GM21619 (cell line): ENCODE results near the gene ACTN2.

Experiments
- ATAC-seq: cut with Tn5 transposase; IDR thresholded peaks from one replicate; pipeline ENCODE4 v1.9.1; 2021; ENCODE audit not compliant: unreplicated experiment

The ACTN2 gene

DNA sequence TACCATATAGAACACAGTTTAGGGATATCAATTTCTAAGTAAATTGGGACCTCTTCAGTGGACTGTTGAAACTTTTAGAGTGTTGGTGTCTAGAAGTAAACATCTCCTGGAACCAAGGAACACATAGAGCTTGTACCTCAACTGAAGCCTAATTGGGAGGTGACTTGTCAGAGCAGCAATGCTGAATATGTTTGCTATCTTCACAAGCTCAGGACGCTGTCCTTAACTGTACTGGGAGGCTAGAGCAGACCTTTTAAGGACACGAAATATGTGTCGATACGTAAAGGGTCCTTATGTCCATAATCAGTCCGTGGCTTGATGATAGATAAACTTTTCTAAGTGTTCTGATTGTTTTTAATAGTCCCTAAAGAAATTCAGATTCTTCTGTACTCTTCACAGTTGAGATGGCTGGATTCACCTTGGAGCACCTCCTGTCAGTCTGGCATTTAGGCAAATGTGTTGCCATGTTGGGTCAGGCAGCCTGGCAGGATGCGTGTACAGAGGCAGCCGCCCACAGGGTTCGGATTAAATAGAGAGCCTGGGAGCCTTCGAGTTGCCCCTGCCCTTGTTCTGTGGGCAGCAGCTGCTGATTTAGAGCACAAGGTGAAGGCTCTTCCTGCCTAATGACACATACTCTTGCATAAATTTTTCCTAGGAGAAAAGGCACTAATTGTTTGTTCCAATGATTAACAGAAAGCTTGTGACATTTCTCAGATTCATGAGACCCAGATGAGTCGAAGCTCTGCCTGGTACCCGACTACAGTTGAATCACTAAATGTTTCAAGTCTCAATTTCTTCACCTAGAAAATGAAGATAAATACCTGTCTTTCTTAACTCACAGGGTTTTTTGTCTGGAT lies 3.6 kb downstream of the ACTN2 start:
- no peak for ATAC-seq

DNA sequence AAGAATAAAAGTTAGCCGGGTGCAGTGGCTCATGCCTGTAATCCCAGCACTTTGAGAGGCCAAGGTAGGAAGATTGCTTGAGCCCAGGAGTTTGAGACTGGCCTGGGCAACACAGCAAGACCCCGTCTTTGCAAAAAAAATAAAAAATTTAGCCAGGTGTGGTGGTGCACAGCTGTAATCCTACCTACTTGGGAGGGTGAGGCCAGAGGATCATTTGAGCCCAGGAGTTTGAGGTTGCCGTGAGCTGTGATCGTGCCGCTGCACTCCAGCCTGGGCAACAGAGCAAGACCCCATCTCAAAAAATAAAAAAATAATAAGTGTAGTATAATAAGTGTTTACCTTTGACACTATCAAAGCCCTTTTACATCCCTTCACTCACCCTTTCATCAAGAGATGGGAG lies 5.0 kb downstream of the ACTN2 start:
- no peak for ATAC-seq

DNA sequence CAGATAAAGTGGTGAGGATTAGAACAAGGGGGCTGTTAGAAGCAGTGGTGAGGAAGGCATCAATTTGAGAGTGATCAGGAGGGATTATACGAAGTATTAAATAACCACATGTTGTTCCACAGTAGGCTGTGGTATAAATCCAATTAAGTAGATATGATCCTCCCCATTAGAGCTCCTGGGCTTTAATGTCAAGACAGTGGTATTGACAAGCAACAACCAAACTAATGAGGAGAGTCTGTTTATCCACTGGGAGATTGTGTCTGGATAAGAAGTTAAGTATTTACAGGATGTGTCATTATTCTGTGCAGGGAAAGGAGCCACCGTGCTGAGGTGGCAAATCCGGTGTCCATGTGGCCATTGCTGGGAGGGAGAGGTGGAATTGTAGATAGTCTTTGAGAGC lies 5.8 kb downstream of the ACTN2 start:
- ATAC-seq = no peak

DNA sequence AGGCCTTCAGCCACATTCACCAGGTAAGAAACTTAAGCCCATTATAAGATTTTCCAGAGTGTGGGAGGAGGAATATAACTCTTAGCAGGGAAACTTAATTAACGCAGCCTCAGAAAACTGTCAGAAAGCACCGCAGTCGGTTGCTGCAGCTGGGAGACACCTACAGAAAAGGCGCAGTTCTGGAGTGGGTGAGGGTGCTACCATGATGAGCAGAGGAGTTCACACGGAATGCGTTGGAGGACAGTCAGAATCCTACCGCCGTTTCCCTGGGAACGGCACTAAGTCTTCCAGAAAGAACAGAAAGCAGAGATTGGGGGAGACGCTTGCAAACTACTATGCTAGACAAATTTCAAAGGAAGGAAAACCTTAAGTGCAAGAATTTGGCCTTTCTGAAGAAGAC lies 6.4 kb downstream of the ACTN2 start:
- no peak for ATAC-seq

DNA sequence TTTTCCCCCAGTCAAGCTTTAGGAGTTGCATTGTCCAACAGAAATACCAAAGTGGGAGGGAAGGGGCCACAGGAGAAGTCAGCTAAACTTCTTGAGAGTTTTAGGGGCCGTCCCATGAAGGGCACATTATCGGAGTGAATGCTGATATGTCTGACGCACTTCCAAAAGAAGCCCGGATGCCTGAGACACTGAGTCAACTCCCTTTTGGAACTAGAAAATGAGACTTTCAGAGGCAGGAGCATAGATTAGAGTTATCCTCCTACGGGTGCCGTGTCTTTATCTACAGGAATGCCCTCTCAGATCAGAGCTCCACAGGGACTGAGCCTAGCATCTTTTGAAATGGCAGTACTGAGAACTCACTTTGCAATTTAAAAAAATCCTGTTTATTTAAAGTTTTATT lies 13.1 kb downstream of the ACTN2 start:
- no peak for ATAC-seq

DNA sequence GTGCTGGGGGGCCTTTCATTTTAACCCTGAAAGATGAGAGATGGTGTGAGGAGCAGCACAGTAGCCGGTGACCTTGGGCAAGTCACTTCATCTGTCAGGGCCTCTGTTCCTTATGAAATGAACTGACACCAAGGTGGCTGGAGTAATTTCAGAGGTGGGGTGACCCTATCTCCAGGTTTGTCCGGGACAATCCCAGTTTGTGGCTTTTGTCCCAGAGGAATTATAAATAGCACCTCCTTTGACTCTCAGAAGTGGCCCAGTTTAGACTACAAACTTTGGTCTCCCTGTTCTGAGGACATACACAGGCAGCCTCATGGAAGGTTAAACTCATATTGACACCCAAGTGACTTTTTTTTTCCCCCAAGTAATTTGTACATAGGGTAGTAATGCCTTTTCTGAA lies 14.6 kb downstream of the ACTN2 start:
- no peak for ATAC-seq

DNA sequence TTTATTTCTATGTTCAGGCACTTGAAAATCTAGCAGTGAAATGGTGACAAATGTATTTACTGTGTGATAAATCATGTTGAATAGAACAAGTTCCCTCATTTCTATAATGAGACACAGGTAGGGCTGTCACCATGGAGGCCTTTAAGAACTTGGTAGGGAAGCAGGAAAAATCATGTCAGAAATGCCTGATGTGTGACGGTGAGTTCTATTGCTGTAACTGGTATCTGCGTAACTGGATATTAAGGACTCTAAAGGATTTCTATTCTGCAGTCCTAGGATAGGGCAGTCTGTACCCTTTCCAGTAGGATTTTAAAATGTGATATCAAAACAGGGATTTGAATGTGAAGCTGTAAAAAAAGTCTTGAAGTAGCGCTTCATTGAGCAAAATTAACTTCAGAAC lies 15.5 kb downstream of the ACTN2 start:
- no peak for ATAC-seq

DNA sequence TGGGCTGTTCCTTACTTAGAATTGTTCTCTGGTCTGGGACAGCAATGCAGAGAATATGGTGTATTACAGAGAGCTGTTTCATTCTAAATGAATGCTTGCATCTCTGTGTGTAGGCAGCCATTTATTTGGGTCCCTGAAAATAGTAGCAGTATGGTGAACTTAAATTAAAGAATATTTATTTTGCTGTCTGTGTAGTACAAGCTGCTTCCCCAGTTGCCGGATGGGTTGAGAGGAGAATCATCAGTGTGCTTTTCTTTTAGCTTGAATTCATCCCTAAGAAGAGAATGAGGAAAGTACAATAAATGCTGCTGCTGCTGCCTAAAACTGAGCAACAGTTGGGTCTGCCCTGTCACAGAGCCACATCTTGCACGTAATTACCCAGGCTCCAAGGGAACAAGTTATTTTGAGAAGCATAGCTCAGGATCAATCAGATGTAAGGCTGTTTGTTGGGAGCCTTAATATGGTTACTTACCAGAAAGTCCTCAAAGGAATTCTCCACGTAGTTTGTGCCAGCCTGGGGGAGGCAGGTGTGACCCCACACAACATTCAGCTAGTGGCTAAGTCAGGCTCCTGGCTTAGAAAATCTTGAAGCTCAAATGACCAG lies 16.6 kb downstream of the ACTN2 start:
- no peak for ATAC-seq

DNA sequence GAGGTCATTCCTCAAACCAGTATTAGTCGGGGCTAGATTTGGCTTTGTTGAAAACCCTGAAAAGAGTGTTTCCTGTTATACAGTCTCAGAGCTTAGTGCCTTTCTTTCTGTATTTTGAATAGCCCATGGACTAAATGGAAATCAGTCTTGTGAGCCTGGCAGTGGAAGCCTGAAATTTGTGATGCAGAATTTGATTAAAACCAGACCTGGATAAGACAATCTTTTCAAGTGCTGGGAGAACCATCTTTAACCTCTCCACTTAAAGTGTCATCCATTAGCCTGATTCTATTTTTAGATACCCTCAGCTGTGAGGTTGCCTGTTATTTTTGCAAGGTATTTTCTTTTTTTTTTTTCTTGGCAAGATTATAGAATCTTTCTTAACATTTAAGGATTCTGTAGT lies 19.5 kb downstream of the ACTN2 start:
- no peak for ATAC-seq

DNA sequence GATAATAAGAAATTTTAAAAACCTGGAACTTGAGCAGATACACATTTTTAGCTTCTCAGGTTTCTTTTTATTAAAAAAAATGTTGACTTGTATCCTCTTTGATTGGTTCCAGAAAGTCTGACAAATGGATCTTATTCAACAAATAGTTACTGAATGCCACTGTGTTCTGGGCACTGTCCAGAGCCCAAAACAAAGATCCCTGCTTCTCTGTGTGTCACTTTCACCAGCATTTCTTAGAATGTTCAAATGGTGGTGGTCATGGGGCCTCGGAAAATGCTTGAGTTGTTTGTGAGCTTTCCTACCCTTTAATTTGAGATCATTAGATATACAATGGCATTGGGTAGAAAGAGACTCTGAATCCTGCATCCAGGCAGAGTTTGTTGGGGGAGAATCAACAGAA lies 19.9 kb downstream of the ACTN2 start:
- no peak for ATAC-seq

DNA sequence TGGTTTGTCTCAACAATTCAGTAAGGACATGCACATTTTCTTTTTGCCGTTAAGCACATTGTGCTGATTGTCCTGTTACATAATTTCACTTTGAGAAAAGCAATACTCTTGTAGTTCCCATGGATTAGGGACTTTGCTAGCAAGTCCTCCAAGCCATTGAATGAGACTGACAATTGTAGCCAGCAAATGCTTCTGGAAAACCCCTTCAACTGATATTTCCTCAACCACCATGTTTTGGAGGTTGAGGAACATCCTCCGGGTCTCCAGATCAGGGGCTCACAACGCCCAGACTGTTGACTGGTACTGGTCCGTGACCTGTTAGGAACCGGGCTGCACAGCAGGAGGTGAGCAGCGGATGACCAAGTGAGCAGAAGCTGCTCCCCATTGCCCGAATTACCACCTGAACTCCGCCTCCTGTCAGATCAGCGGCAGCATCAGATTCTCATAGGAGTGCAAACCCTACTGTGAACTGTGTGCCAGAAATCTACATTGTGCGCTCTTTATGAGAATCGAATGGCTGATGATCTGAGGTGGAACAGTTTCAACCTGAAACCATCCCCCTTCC lies 24.1 kb downstream of the ACTN2 start:
- no peak for ATAC-seq

DNA sequence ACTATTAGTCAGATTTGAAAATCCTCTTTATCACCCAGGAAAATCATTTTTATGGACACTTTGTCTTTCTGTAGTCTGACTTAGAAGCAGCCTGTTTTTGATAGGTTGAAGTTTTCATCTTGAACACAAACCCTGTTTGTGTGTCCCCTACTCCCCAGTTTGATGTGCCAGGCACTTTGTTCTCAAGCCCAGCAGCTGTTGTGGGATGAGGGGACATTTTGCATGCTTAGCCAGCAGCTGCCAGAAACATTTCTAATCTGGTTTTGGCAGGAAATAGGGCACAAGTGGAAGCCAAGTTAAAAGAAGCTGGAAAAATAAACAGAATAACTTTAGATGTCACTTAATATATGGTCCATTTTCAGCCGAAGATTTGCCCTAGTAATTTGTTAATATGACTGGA lies 29.9 kb downstream of the ACTN2 start:
- no peak for ATAC-seq

DNA sequence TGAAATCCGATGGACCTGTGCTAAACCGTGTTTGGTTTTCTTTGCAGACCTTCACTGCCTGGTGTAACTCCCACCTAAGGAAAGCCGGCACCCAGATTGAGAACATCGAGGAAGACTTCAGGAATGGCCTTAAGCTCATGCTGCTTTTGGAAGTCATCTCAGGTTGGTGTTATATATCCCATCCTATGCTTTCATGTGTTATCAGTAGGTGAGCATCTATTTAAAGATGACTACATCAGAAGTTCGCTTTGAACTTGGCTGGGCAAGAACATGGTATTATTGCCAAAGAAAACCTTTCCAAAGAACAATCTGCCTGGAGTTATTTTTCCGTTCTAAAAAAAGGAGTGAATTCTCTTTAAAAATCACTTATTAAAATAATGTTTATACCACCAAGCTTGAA lies 31.5 kb downstream of the ACTN2 start:
- ATAC-seq = no peak

DNA sequence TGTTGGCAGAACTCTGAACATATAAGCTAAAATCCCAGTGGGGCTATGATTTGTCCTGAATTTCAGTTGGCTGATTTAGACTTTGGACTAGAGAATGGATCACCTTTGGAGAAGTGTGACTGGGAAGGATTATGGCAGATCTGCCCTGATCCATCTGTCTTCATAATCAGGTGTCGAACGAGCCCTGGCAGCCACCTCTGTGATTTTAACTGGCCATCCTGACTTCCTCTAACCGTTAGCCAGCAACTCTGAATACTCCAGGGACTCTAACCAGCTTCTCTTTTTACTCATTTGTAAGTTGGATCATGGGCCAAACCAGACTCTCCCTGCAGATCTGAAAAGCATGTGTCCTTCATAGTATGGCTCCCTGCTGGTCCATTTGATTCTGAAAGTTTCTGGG lies 32.0 kb downstream of the ACTN2 start:
- no peak for ATAC-seq

DNA sequence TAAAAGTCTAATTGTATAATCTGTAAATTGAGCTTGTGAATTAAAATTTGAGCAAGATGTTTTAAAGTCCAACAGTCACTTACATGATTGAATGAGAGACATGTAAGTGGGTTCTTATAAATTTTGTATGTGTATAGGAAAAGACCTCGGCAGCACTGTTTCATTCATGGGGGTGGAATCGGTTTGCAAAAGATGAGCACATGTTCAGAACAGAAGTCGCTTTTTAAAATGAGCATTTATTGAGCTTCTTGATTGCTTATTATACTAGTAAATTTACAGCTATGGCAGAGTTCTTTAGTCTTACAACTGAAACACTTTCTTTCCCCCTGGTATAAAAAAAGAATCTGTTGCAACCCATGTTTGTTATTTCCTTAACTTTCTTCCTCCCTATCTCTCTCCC lies 33.9 kb downstream of the ACTN2 start:
- ATAC-seq = no peak

DNA sequence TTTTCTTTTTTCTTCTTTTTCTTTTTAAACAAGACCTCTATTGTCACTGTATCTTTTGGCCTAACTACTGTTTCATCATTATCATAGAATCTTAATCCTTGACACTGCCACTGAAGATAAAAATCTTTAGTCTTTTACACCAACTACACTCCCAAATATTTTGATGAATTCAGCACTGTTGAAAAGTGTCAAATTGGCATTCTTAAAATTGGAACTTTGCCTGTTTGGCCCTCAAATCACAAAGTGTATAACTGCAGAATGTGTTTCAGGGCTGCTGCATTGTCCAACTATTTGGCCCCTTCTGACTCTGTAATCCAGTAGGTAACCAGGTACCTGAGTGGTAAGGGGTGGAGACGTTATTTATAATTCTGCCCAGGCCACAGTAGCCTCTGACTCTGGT lies 34.3 kb downstream of the ACTN2 start:
- ATAC-seq = no peak

DNA sequence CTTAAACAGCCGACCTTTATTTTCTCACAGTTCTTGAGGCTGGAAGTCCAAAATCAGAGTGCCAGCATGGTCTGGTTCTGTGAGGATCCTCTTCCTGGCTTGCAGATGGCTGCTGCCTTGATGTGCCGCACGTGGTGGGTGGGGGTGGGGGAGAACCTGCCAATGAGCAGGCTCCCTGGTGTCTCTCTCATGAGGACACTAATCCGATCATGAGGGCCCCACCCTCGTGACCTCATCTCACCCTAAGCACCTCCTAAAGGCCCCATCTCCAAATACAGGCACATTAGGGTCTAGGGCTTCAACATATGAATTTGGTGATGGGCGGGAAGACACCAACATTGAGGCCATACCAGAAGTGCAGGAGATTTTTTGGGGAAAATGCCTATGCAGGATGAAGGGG lies 37.8 kb downstream of the ACTN2 start:
- ATAC-seq = no peak

DNA sequence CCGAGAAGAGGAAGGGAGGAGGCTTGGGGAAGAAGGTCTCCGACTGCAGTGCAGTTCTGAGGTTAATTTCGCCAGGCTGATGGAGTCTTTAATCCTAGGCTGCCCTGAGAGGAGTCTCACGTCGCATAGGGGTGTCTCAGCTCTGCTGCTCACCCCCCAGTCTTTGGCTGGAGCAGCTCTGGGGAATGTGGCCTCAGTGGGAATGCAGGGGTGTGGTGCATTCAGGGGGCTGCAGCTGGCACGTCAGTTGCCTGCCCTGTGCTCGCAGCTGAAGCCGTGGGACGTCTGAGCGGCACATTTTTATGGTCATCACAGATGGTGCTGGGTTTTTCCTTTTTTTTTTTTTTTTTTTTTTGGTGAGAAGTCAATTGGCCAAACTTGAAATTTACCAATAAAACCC lies 38.2 kb downstream of the ACTN2 start:
- ATAC-seq = no peak

DNA sequence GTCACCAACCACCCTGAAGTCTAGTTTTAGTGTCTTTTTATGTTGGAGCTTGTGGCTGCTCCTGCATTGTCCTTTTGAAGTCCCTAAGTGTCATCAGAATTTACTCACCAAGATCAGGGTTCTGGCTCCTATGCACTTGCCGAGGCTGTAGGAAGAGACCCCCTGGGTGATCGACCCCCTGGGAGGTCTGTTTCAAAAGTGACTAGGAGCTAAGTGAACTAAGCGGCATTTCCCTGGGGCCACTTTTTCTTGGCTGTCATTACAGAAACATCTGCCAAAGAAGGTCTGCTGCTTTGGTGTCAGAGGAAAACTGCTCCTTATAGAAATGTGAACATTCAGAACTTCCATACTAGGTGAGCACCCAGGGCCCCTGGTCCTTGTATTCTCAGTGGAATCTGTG lies 39.4 kb downstream of the ACTN2 start:
- ATAC-seq = no peak

DNA sequence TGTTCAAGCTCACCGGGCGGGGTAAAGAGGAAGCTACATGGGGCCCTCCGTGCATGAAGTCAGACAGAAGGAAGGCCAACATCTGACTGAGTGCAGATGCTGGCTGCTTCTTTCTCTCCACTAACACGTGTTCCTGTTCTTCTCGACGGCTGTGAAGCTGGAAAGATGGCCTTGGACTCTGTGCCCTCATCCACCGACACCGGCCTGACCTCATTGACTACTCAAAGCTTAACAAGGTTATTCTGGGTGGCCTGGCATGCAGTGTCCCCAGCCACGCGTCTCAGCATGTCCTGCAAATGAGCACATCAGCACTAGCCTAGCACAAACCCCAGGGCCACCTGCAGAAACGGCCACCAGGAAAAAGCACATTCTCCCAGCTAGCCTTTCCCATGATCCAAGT lies 41.2 kb downstream of the ACTN2 start:
- no peak for ATAC-seq

DNA sequence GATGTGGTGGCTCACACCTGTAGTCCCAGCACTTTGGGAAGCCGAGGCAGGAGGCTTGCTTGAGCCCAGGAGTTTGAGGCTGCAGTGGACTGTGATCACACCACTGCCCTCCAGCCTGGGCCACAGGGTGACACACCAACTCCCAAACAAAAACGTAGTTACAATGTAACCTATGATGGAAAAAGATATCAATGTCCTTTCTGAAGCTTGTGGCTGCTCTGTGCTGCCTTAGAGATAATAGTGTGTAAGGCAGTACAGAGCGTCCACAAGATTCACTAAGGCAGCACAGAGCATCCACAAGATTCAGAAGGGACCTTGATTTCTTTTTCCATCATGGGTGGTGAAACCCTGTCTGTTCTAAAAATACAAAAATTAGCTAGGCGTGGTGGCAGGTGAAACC lies 42.5 kb downstream of the ACTN2 start:
- ATAC-seq = no peak

DNA sequence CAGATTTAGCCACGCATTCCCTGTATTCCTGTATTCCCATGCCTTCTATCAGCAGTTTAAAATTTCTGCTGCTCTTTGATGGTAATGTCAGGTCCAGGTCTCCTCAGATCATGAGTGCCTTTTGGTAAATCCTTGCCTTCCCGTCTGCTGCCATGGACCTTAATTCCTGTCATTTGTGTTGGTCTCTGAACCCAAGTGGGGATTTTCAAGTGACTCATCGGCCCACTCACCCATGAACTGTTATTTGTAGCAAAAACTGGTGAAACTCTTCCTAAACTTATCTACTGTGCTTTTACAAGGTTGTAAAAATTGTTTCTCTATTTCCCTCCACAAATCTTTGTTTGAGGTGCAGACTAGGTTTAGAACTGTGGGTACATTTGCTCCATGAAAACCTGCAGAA lies 47.4 kb downstream of the ACTN2 start:
- no peak for ATAC-seq
